Measurements from ENCODE around the gene KRTAP4-1. TPM values are rescaled to one million over a fixed set of nuclear protein-coding genes. Genes with fewer than 3 reads are reported as not detected.

KRTAP4-1 gene
- total and polyA plus RNA-seq, 2 donors (not counting 1 experiment from before 2014, with no cell fraction given) = not detected

DNA sequence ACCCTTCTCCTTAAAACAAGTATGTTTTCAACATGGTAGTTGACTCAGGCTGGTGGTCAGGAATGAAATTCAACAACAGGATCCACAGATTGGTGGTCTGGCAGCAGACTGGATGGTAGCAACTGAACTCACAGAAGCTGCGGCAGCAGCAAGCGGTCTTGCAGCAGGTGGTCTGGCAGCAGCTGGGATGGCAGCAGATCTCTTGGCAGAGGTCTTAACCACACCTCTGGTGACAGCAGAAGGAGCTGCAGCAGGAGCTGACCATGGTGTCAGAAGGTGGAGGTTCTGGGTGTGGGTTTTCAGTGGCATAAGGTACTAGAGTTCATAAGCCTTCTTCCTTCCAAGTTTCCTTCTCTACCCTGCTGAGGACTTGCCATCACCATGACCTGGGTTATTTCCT, 2.2 kb upstream of the KRTAP4-1 start:
- CTCF ChIA-PET = no interaction called here
- no peaks in the 10 kb centered on the region for H3K4me1 Mint-ChIP-seq
- Histone ChIP-seq H3K4me2 (replicated peaks; ENCODE audit: low read depth, low read length, poor library complexity, severe bottlenecking) (no peak overlapping the region), H2AFZ (ENCODE audit: insufficient read depth, low read depth, low read length, poor library complexity, severe bottlenecking) (no peak overlapping the region), H3K4me3 (ENCODE audit: control extremely low read depth in 1 of 5, extremely low read depth in 1 of 5, insufficient read depth in 1 of 5, low read depth in 2 of 5, low read length in 4 of 5) (no peak overlapping the region), H3K36me3 (replicated peaks in 1 of 2; ENCODE audit: control extremely low read depth in 1 of 2, control insufficient read depth in 1 of 2, extremely low read depth in 1 of 2, insufficient read depth in 2 of 2, low read length in 1 of 2) (no peaks in the 10 kb centered on the region), H4K20me1 (ENCODE audit: control insufficient read depth, insufficient read depth, low read length, poor library complexity, severe bottlenecking) (no peaks in the 10 kb centered on the region), H3K79me2 (ENCODE audit: control insufficient read depth, insufficient read depth, low read length) (no peaks in the 10 kb centered on the region), H3K27ac (ENCODE audit: low read length in 2 of 2) (no peak overlapping the region), H3K27me3 (replicated peaks in 1 of 4; ENCODE audit: control extremely low read depth in 1 of 4, control insufficient read depth in 3 of 4, insufficient read depth in 4 of 4, low read length in 3 of 4) (no peaks in the 10 kb centered on the region), H3K4me1 (ENCODE audit: control insufficient read depth in 2 of 2, insufficient read depth in 2 of 2, low read length in 2 of 2) (no peaks in the 10 kb centered on the region), H3K9ac (ENCODE audit: low read length) (no peak overlapping the region), H3K9me3 (ENCODE audit: control extremely low read depth in 1 of 3, control insufficient read depth in 2 of 3, insufficient read depth in 1 of 3, low read length in 2 of 3) (peaks cover 0 to 4% (median 0%) of the 10 kb centered on the region in 3 donors)
- 96% methylated on average over 2 of the region's 2 CpGs for WGBS (ENCODE audit: insufficient coverage)
- peaks cover 43% of the 10 kb centered on the region for H3K27me3 Mint-ChIP-seq
- H3K9me3 Mint-ChIP-seq (ENCODE audit: insufficient read depth) = no peaks in the 10 kb centered on the region
- POLR2A ChIA-PET = no interaction called here
- DNase-seq (no peak), ATAC-seq (ENCODE audit: low read depth) (no peak)
- intact Hi-C loops (cut with micrococcal nuclease) = no loop called here
- no peak overlapping the region for H3K4me3 Mint-ChIP-seq
- H3K27ac Mint-ChIP-seq = no peak overlapping the region
- no peak for TF ChIP-seq EZH2 (IDR thresholded peaks at IDR 0.05; ENCODE audit: borderline replicate concordance, insufficient read depth, low read depth, low read length, poor library complexity, severe bottlenecking)
- TF ChIP-seq, protein P1, sequence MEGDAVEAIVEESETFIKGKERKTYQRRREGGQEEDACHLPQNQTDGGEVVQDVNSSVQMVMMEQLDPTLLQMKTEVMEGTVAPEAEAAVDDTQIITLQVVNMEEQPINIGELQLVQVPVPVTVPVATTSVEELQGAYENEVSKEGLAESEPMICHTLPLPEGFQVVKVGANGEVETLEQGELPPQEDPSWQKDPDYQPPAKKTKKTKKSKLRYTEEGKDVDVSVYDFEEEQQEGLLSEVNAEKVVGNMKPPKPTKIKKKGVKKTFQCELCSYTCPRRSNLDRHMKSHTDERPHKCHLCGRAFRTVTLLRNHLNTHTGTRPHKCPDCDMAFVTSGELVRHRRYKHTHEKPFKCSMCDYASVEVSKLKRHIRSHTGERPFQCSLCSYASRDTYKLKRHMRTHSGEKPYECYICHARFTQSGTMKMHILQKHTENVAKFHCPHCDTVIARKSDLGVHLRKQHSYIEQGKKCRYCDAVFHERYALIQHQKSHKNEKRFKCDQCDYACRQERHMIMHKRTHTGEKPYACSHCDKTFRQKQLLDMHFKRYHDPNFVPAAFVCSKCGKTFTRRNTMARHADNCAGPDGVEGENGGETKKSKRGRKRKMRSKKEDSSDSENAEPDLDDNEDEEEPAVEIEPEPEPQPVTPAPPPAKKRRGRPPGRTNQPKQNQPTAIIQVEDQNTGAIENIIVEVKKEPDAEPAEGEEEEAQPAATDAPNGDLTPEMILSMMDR (IDR thresholded peaks at IDR 0.05) = no peak

DNA sequence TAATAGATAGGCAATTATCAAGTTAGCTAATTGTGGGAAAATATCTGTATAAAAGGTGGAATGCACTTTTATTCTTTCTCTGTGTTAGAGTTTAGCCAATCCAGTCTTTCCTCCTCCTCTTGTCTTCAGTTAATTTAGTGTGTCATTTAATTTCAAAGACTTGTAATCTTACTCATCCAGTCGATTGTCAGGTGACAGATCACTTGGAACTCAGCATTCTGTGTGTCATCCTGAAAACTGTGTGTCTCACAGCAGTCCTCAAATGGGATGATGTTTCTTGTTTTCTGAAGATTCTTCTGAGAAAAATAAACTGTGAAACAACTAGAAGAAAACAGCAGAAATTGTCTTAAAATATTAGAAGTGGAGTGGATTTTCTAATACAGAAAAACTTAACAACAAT, 290 bp upstream of the KRTAP4-1 start:
- H4K20me1 ChIP-seq (ENCODE audit: control insufficient read depth, insufficient read depth, low read length, poor library complexity, severe bottlenecking) = no peaks in the 10 kb centered on the region
- H3K36me3 ChIP-seq (replicated peaks in 1 of 2; ENCODE audit: control extremely low read depth in 1 of 2, control insufficient read depth in 1 of 2, extremely low read depth in 1 of 2, insufficient read depth in 2 of 2, low read length in 1 of 2) = no peaks in the 10 kb centered on the region
- H3K4me2 ChIP-seq (replicated peaks; ENCODE audit: low read depth, low read length, poor library complexity, severe bottlenecking) = no peak overlapping the region
- Mint-ChIP-seq H3K27me3 (peaks cover 28% of the 10 kb centered on the region), H3K9me3 (ENCODE audit: insufficient read depth) (no peaks in the 10 kb centered on the region), H3K4me3 (no peak overlapping the region), H3K27ac (no peak overlapping the region), H3K4me1 (no peaks in the 10 kb centered on the region)
- peaks cover 0 to under 1% (median 0%) of the 10 kb centered on the region in 3 donors for H3K9me3 ChIP-seq (ENCODE audit: control extremely low read depth in 1 of 3, control insufficient read depth in 2 of 3, insufficient read depth in 1 of 3, low read length in 2 of 3)
- no peaks in the 10 kb centered on the region for H3K4me1 ChIP-seq (ENCODE audit: control insufficient read depth in 2 of 2, insufficient read depth in 2 of 2, low read length in 2 of 2)
- no peak overlapping the region for H2AFZ ChIP-seq (ENCODE audit: insufficient read depth, low read depth, low read length, poor library complexity, severe bottlenecking)
- no peaks in the 10 kb centered on the region for H3K79me2 ChIP-seq (ENCODE audit: control insufficient read depth, insufficient read depth, low read length)
- CTCF ChIA-PET = no interaction called here
- TF ChIP-seq, protein P1 (IDR thresholded peaks at IDR 0.05) = no peak
- no peak for TF ChIP-seq EZH2 (IDR thresholded peaks at IDR 0.05; ENCODE audit: borderline replicate concordance, insufficient read depth, low read depth, low read length, poor library complexity, severe bottlenecking)
- WGBS (ENCODE audit: insufficient coverage) = no CpG with 5 or more reads among the region's 1 CpG
- POLR2A ChIA-PET = no interaction called here
- no peak overlapping the region for H3K9ac ChIP-seq (ENCODE audit: low read length)
- ATAC-seq (ENCODE audit: low read depth) = no peak
- DNase-seq = no peak
- H3K27ac ChIP-seq (ENCODE audit: low read length in 2 of 2) = no peak overlapping the region
- intact Hi-C loops (cut with micrococcal nuclease) = no loop called here
- H3K4me3 ChIP-seq (ENCODE audit: control extremely low read depth in 1 of 5, extremely low read depth in 1 of 5, insufficient read depth in 1 of 5, low read depth in 2 of 5, low read length in 4 of 5) = no peak overlapping the region
- H3K27me3 ChIP-seq (replicated peaks in 1 of 4; ENCODE audit: control extremely low read depth in 1 of 4, control insufficient read depth in 3 of 4, insufficient read depth in 4 of 4, low read length in 3 of 4) = no peaks in the 10 kb centered on the region

All from B cell (primary cell).